Nephron progenitor cell (in vitro differentiated cells): ENCODE results near the gene STK10.
A peak's percentile ranks its signal among the peaks of the same experiment; 100 is the strongest.
"Not testable (repeated sequence)": the region's sequence is repeated elsewhere in the genome, so short reads cannot be mapped to it uniquely, and the experiment has no call there.

Experiments
- DNase-seq: peaks from one replicate; pipeline ENCODE4 v3.0.0; 2021
- H3K27ac Mint-ChIP-seq: 2 replicates; pipeline ENCODE4 v1.8.0; 2021; ENCODE audit warnings: mild to moderate bottlenecking, moderate library complexity, mixed read lengths
- H3K27me3 Mint-ChIP-seq: 2 replicates; pipeline ENCODE4 v1.8.0; 2021; ENCODE audit warnings: mild to moderate bottlenecking, low read depth, mixed read lengths; ENCODE audit not compliant: poor library complexity
- H3K36me3 Mint-ChIP-seq: 2 replicates; pipeline ENCODE4 v1.8.0; 2021; ENCODE audit warnings: low read depth, mixed read lengths
- H3K4me1 Mint-ChIP-seq: 2 replicates; pipeline ENCODE4 v1.8.0; 2021; ENCODE audit warnings: mixed read lengths
- H3K4me3 Mint-ChIP-seq: 2 replicates; pipeline ENCODE4 v1.8.0; 2021; ENCODE audit warnings: mild to moderate bottlenecking, moderate library complexity, mixed read lengths
- H3K9me3 Mint-ChIP-seq: 2 replicates; pipeline ENCODE4 v1.8.0; 2021; ENCODE audit warnings: mild to moderate bottlenecking, moderate library complexity, mixed read lengths
- CTCF ChIP-seq: fragments of 200-600 bp; sonication (generic); IDR thresholded peaks from 2 replicates; pipeline ENCODE4 v1.5.0; 2021; ENCODE audit warnings: antibody characterized with exemption

The STK10 gene

GRCh38 chr5:172151661-172152210, 36.3 kb downstream of the STK10 start:
- no peak for DNase-seq
- TF ChIP-seq CTCF, result no peak
- peak overlapping the region; percentile 30 for H3K27ac Mint-ChIP-seq
- H3K36me3 Mint-ChIP-seq, result peaks cover 8% of the 10 kb centered on the region
- no peak overlapping the region for H3K4me3 Mint-ChIP-seq
- H3K4me1 Mint-ChIP-seq, result peaks cover 9% of the 10 kb centered on the region
- peaks cover 4% of the 10 kb centered on the region for H3K27me3 Mint-ChIP-seq
- H3K9me3 Mint-ChIP-seq, result no peaks in the 10 kb centered on the region

DNA sequence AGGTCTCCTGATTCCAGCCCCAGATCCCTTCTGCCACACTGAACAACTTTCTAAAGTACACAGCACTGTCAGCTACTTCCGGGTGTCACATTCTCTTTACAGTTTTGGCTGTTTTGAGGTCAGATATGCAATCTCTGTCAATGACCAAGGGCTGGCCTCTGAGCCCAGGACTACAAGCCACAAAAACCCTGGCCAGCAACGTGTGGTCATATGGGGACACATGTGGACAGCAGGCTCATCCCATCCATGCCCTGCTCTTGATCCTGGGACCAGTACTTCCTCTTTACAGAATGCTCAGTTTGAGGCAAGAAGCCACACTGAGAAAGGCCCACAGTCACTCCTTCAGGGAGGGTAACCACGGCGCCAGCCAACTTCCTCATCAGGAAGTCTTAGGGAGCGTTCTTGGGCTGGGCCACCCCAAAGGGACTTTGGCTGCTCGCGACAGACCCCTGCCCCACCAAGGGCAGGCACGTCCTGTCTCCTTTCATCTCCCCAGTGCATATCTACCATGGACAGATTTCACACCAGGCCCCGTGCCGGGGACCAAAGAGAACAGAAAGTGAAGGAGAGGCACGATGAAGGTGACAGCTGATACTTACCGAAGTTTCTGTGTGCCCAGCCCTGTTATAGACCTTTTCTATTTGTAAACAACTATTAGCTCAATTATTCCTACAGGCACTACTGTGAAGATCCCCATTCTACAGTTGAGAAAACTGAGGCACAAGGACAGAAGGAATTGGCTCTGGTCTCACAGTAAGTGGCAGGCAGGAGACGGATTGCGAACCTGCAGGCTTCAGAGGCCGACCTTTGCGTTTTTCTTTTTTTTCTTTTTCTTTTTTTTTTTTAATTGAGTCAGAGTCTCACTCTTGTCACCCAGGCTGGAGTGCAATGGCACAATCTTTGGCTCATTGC, 37.3 kb downstream of the STK10 start:
- TF ChIP-seq CTCF, result no peak
- Mint-ChIP-seq H3K27ac (no peak overlapping the region), H3K27me3 (peaks cover 4% of the 10 kb centered on the region), H3K36me3 (peaks cover 5% of the 10 kb centered on the region), H3K9me3 (no peaks in the 10 kb centered on the region), H3K4me1 (peaks cover 15% of the 10 kb centered on the region), H3K4me3 (no peak overlapping the region)
- no peak for DNase-seq

GRCh38 chr5:172149481-172149880, 38.5 kb downstream of the STK10 start:
- H3K27ac Mint-ChIP-seq, H3K27me3 Mint-ChIP-seq, H3K4me3 Mint-ChIP-seq, H3K9me3 Mint-ChIP-seq, H3K36me3 Mint-ChIP-seq, DNase-seq: not testable (repeated sequence)
- peaks cover 23% of the 10 kb centered on the region for H3K4me1 Mint-ChIP-seq

- peaks cover 1% of the 10 kb centered on the region for H3K27me3 Mint-ChIP-seq
- DNase-seq, result no peak
- no peak overlapping the region for H3K27ac Mint-ChIP-seq
- no peaks in the 10 kb centered on the region for H3K9me3 Mint-ChIP-seq
- no peak overlapping the region for H3K4me3 Mint-ChIP-seq
- no peaks in the 10 kb centered on the region for H3K36me3 Mint-ChIP-seq
- TF ChIP-seq CTCF, result no peak
- peaks cover 27% of the 10 kb centered on the region for H3K4me1 Mint-ChIP-seq
These were observed 39.0 kb downstream of the STK10 start for GRCh38 chr5:172149073-172149472.

DNA sequence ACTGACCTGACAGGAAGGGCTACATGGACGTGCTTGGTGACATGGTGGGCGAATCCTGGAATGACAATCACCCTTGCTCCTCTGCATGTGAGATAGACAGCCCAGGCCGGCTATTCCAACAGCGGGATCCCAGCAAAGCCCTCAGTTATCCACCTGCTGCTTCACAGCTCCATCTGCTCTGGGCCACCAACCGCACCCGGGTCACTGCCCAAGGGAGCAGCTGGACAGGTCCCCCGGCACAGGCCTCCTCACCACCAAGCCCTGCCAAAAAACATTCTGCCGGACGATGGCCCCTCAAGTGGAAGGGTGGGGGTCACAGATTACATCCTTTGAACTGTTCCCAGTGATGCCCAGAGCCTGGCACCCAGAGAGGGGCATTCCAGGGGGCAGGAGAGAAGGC, 39.6 kb downstream of the STK10 start:
- no peaks in the 10 kb centered on the region for H3K36me3 Mint-ChIP-seq
- H3K27ac Mint-ChIP-seq, result no peak overlapping the region
- H3K4me1 Mint-ChIP-seq, result peaks cover 29% of the 10 kb centered on the region
- no peak overlapping the region for H3K4me3 Mint-ChIP-seq
- no peak for DNase-seq
- no peak for TF ChIP-seq CTCF
- no peaks in the 10 kb centered on the region for H3K9me3 Mint-ChIP-seq
- H3K27me3 Mint-ChIP-seq, result no peaks in the 10 kb centered on the region

GRCh38 chr5:172147857-172148256, 40.2 kb downstream of the STK10 start:
- no peak overlapping the region for H3K4me3 Mint-ChIP-seq
- H3K36me3 Mint-ChIP-seq, result no peaks in the 10 kb centered on the region
- no peaks in the 10 kb centered on the region for H3K27me3 Mint-ChIP-seq
- H3K4me1 Mint-ChIP-seq, result peaks cover 32% of the 10 kb centered on the region
- H3K9me3 Mint-ChIP-seq, result no peaks in the 10 kb centered on the region
- TF ChIP-seq CTCF, result no peak
- no peak for DNase-seq
- peak overlapping the region; percentile 78 for H3K27ac Mint-ChIP-seq
